H1 (cell line): ENCODE measurements around the gene H2AZ2. TPM values are rescaled to one million over a fixed set of nuclear protein-coding genes. Genes with fewer than 3 reads are reported as not detected.

Source experiments
- CTCF ChIA-PET: fragments of 300-600 bp; sonication (Branson Sonifier 250); formaldehyde crosslinking; loops from one replicate; lab custom pipeline; 2021; ENCODE audit not compliant: partially characterized antibody; lab: Charles Lee
- POLR2A ChIA-PET: fragments of 300-600 bp; sonication (Branson Sonifier 250); formaldehyde crosslinking; loops from one replicate; lab custom pipeline; 2021; ENCODE audit warnings: inconsistent platforms; ENCODE audit not compliant: partially characterized antibody; lab: Charles Lee
- DNase-seq, 2 experiments: peaks; one replicate each; pipeline versions ENCODE4 v3.0.0 to v3.0.0-alpha.2; 2010 to 2022; ENCODE audit warnings: low spot score in 2 of 2, low read depth in 1 of 2, mixed read lengths in 1 of 2
- FAIRE-seq: peaks from 2 replicates; lab custom pipeline; 2011; peaks lifted over from hg19 to GRCh38; lab: Jason Lieb, UNC
- H2AFZ ChIP-seq: 2 replicates; pipeline ENCODE4 v1.8.1; 2012; ENCODE audit warnings: low read length, inconsistent platforms
- H2AK5ac ChIP-seq: 2 replicates; pipeline ENCODE4 v1.6.1; 2013; ENCODE audit warnings: low read depth, low read length
- H2BK120ac ChIP-seq: replicated peaks from 2 replicates; pipeline ENCODE3; 2013; ENCODE audit warnings: low read depth, low read length, inconsistent platforms
- H2BK12ac ChIP-seq: 2 replicates; pipeline ENCODE4 v1.6.1; 2013; ENCODE audit warnings: low read depth, low read length
- H2BK15ac ChIP-seq: 2 replicates; pipeline ENCODE4 v1.6.1; 2013; ENCODE audit warnings: low read length
- H2BK20ac ChIP-seq: 2 replicates; pipeline ENCODE4 v1.6.1; 2013; ENCODE audit warnings: low read length
- H2BK5ac ChIP-seq: 2 replicates; pipeline ENCODE4 v1.6.1; 2013; ENCODE audit warnings: low read depth, low read length
- H3K14ac ChIP-seq: 2 replicates; pipeline ENCODE4 v1.6.1; 2013; ENCODE audit warnings: inconsistent platforms; ENCODE audit not compliant: insufficient read length
- H3K18ac ChIP-seq: 2 replicates; pipeline ENCODE4 v1.6.1; 2013; ENCODE audit warnings: low read length; ENCODE audit errors: extremely low read depth
- H3K23ac ChIP-seq: 2 replicates; pipeline ENCODE4 v1.6.1; 2013; ENCODE audit warnings: inconsistent platforms; ENCODE audit not compliant: insufficient read length
- H3K23me2 ChIP-seq: 2 replicates; pipeline ENCODE4 v1.6.1; 2013; ENCODE audit warnings: low read depth, low read length
- H3K27ac ChIP-seq: 2 replicates; pipeline ENCODE4 v1.6.1; 2011; ENCODE audit warnings: low read depth, low read length, inconsistent platforms
- H3K27me3 ChIP-seq, 4 experiments: replicated peaks in 1 of 4; 1 replicate in 1 of 4; 2 replicates in 3 of 4; pipeline versions ENCODE4 v1.6.1 to v1.8.1; 2011 to 2013; ENCODE audit warnings: low read length in 3 of 4, mild to moderate bottlenecking in 3 of 4, inconsistent platforms in 2 of 4, mixed read lengths in 2 of 4, moderate library complexity in 1 of 4; ENCODE audit not compliant: control insufficient read depth in 3 of 4, insufficient read depth in 3 of 4; ENCODE audit errors: extremely low read depth in 1 of 4
- H3K36me3 ChIP-seq, 4 experiments: 2 replicates each; pipeline versions ENCODE4 v1.6.1 to v1.8.1; 2011 to 2013; ENCODE audit warnings: mild to moderate bottlenecking in 4 of 4, low read length in 3 of 4, moderate library complexity in 2 of 4, control low read depth in 1 of 4, inconsistent platforms in 1 of 4; ENCODE audit not compliant: insufficient read depth in 4 of 4, control insufficient read depth in 2 of 4
- H3K4ac ChIP-seq: replicated peaks from 2 replicates; pipeline ENCODE3; 2013; ENCODE audit warnings: low read length, low read depth, mixed read lengths, inconsistent platforms; ENCODE audit not compliant: insufficient read length
- H3K4me1 ChIP-seq, 4 experiments: replicated peaks in 1 of 4; 1 replicate in 1 of 4; 2 replicates in 3 of 4; pipeline versions ENCODE4 v1.6.1 to v1.8.1; 2011 to 2013; ENCODE audit warnings: low read length in 3 of 4, inconsistent platforms in 2 of 4, mixed read lengths in 1 of 4; ENCODE audit not compliant: insufficient read depth in 4 of 4, control insufficient read depth in 3 of 4
- H3K4me2 ChIP-seq, 2 experiments: 2 replicates each; pipeline versions ENCODE4 v1.6.1 to v1.8.1; 2011 to 2013; ENCODE audit warnings: low read depth in 2 of 2, low read length in 2 of 2, control low read depth in 1 of 2, inconsistent platforms in 1 of 2, mild to moderate bottlenecking in 1 of 2; ENCODE audit not compliant: insufficient read depth in 1 of 2
- H3K4me3 ChIP-seq, 4 experiments: fragments of 200-600, 300-600 bp in 1 of 4; sonication (generic), shearing (Covaris generic), sonication (Bioruptor Twin) in 1 of 4; 2 replicates each; pipeline versions ENCODE4 v1.5.1 to v1.8.1; 2011 to 2016; ENCODE audit warnings: low read length in 4 of 4, low read depth in 3 of 4, control low read depth in 2 of 4, inconsistent platforms in 2 of 4, mild to moderate bottlenecking in 2 of 4, mixed read lengths in 1 of 4, moderate library complexity in 1 of 4; ENCODE audit not compliant: insufficient read depth in 2 of 4; ENCODE audit errors: extremely low read depth in 1 of 4
- H3K56ac ChIP-seq: replicated peaks from 2 replicates; pipeline ENCODE3; 2013; ENCODE audit warnings: low read depth, mild to moderate bottlenecking, mixed read lengths, low read length, inconsistent platforms; ENCODE audit not compliant: insufficient read length
- H3K79me1 ChIP-seq: 2 replicates; pipeline ENCODE4 v1.6.1; 2013; ENCODE audit warnings: low read depth, low read length, control low read depth
- H3K79me2 ChIP-seq, 2 experiments: 2 replicates each; pipeline versions ENCODE4 v1.6.1 to v1.8.1; 2012 to 2013; ENCODE audit warnings: low read length in 2 of 2, mild to moderate bottlenecking in 2 of 2, inconsistent platforms in 1 of 2; ENCODE audit not compliant: insufficient read depth in 2 of 2, control insufficient read depth in 1 of 2
- H3K9ac ChIP-seq, 4 experiments: replicated peaks in 1 of 4; 1 replicate in 1 of 4; 2 replicates in 3 of 4; pipeline versions ENCODE4 v1.6.1 to v1.8.1; 2011 to 2013; ENCODE audit warnings: low read depth in 3 of 4, low read length in 3 of 4, control low read depth in 2 of 4, mild to moderate bottlenecking in 2 of 4, moderate library complexity in 2 of 4, inconsistent platforms in 1 of 4; ENCODE audit errors: extremely low read depth in 1 of 4
- H3K9me3 ChIP-seq, 2 experiments: 2 replicates each; pipeline versions ENCODE4 v1.6.1 to v1.8.1; 2012 to 2013; ENCODE audit warnings: mild to moderate bottlenecking in 2 of 2, moderate library complexity in 2 of 2, control low read depth in 1 of 2, inconsistent platforms in 1 of 2, low read depth in 1 of 2, low read length in 1 of 2, mixed read lengths in 1 of 2; ENCODE audit not compliant: insufficient read depth in 2 of 2
- H4K20me1 ChIP-seq, 2 experiments: replicated peaks in 1 of 2; 2 replicates each; pipeline versions ENCODE3 to v1.8.1; 2011 to 2013; ENCODE audit warnings: inconsistent platforms in 2 of 2, low read length in 2 of 2, mild to moderate bottlenecking in 1 of 2; ENCODE audit not compliant: insufficient read depth in 2 of 2, control insufficient read depth in 1 of 2
- H4K5ac ChIP-seq: 2 replicates; pipeline ENCODE4 v1.6.1; 2013; ENCODE audit warnings: low read length, low read depth, mixed read lengths, inconsistent platforms; ENCODE audit not compliant: insufficient read length
- H4K8ac ChIP-seq: 2 replicates; pipeline ENCODE4 v1.8.0; 2013; ENCODE audit warnings: mild to moderate bottlenecking, moderate library complexity, low read length, inconsistent platforms; ENCODE audit not compliant: insufficient read depth; ENCODE audit errors: extremely low read depth
- H4K91ac ChIP-seq: replicated peaks from 2 replicates; pipeline ENCODE3; 2013; ENCODE audit warnings: low read length, mixed read lengths, inconsistent platforms; ENCODE audit not compliant: insufficient read length
- CREB1 ChIP-seq: IDR thresholded peaks from 2 replicates; pipeline ENCODE4 v1.6.1; 2012; ENCODE audit warnings: inconsistent platforms
- EP300 ChIP-seq, 2 experiments: IDR thresholded peaks; 1 replicate in 1 of 2; 2 replicates in 1 of 2; pipeline ENCODE4 v1.6.1; 2011 to 2012; ENCODE audit warnings: low read depth in 2 of 2, low read length in 2 of 2, mild to moderate bottlenecking in 2 of 2, borderline replicate concordance in 1 of 2, inconsistent platforms in 1 of 2, moderate library complexity in 1 of 2
- EZH2 ChIP-seq: fragments of 200-600 bp; sonication (generic); IDR thresholded peaks from 2 replicates; pipeline ENCODE4 v1.7.1; 2012; ENCODE audit warnings: low read depth, mild to moderate bottlenecking, moderate library complexity, low read length, inconsistent platforms; ENCODE audit not compliant: severe bottlenecking
- FOSL1 ChIP-seq: IDR thresholded peaks from 2 replicates; pipeline ENCODE4 v1.6.1; 2011; ENCODE audit warnings: mild to moderate bottlenecking, low read depth, low read length, moderate library complexity; ENCODE audit not compliant: insufficient read depth
- KDM4A ChIP-seq: IDR thresholded peaks from one replicate; pipeline ENCODE4 v1.7.1; 2012; ENCODE audit warnings: low read depth, mild to moderate bottlenecking, moderate library complexity, low read length, inconsistent platforms; ENCODE audit not compliant: severe bottlenecking
- KDM5A ChIP-seq: fragments of 200-600 bp; IDR thresholded peaks from 2 replicates; pipeline ENCODE4 v1.7.1; 2012; ENCODE audit warnings: mild to moderate bottlenecking, low read length, inconsistent platforms, mixed read lengths
- NRF1 ChIP-seq: IDR thresholded peaks from 2 replicates; pipeline ENCODE4 v1.6.1; 2011; ENCODE audit warnings: mild to moderate bottlenecking, low read depth, low read length, improper control_type of control experiment
- PHF8 ChIP-seq: fragments of 200-600 bp; sonication (generic); conservative IDR thresholded peaks from 2 replicates; pipeline ENCODE4 v1.7.1; 2012; ENCODE audit warnings: low read depth, mild to moderate bottlenecking, inconsistent platforms, low read length, moderate library complexity
- POLR2AphosphoS5 ChIP-seq: IDR thresholded peaks from 2 replicates; pipeline ENCODE4 v1.6.1; 2011; ENCODE audit warnings: low read depth, low read length
- POU5F1 ChIP-seq: IDR thresholded peaks from 2 replicates; pipeline ENCODE4 v1.6.1; 2011; ENCODE audit warnings: low read depth, mild to moderate bottlenecking, low read length, moderate library complexity
- RAD21 ChIP-seq, 2 experiments: IDR thresholded peaks in 1 of 2; conservative IDR thresholded peaks in 1 of 2; 2 replicates each; pipeline ENCODE4 v1.6.1; 2011; ENCODE audit warnings: low read depth in 2 of 2, low read length in 2 of 2, improper control_type of control experiment in 1 of 2, inconsistent platforms in 1 of 2, mild to moderate bottlenecking in 1 of 2, moderate library complexity in 1 of 2
- RNF2 ChIP-seq: fragments of 200-900, 300-1000 bp; sonication (generic); IDR thresholded peaks from 2 replicates; pipeline ENCODE4 v1.7.1; 2016; ENCODE audit warnings: borderline replicate concordance, low read depth, mild to moderate bottlenecking, antibody characterized with exemption, low read length; ENCODE audit not compliant: poor library complexity, severe bottlenecking; ENCODE audit errors: missing control alignments
- SIN3A ChIP-seq, 2 experiments: IDR thresholded peaks in 1 of 2; conservative IDR thresholded peaks in 1 of 2; 2 replicates each; pipeline ENCODE4 v1.6.1; 2011 to 2012; ENCODE audit warnings: low read length in 2 of 2, improper control_type of control experiment in 1 of 2, low read depth in 1 of 2, mild to moderate bottlenecking in 1 of 2
- WGBS, 2 experiments: shearing (Covaris generic) in 1 of 2; methylation state at CpG; one replicate each; pipeline versions ENCODE4 v1.1.6 to v1.1.7; 2013 to 2015; ENCODE audit warnings: low lambda C conversion rate in 2 of 2, mixed read lengths in 2 of 2, inconsistent platforms in 1 of 2, low coverage in 1 of 2, missing lambda C conversion rate in 1 of 2; ENCODE audit not compliant: insufficient replicate concordance in 2 of 2, insufficient coverage in 1 of 2, insufficient read length in 1 of 2; ENCODE audit errors: extremely low coverage in 1 of 2, missing lambda C conversion rate in 1 of 2; 5-methylcytosine and 5-hydroxymethylcytosine counted together
- polyA plus RNA-seq, 7 experiments: library from polyadenylated mRNA; depleted of rRNA in 3 of 7; stranded (reverse) in 5 of 7; unstranded in 2 of 7; fragments of >200 nt in 5 of 7; fragments of 200-250 nt in 2 of 7; gene quantifications; 1 replicate in 5 of 7; 2 replicates in 1 of 7; 4 replicates in 1 of 7; pipeline versions ENCODE4 v1.2.1 to v1.2.3, GENCODE V29; 2011 to 2013; ENCODE audit warnings: missing spikeins in 2 of 7, mixed read lengths in 2 of 7
- total RNA-seq: library from RNA; stranded (reverse); fragmentation: NEBNext Ultra II Directional; extraction: Animal tissue kit (Norgen Biotek cat#: 25700); gene quantifications from 2 replicates; pipeline ENCODE4 v1.2.1, GENCODE V29; 2021

Gene H2AZ2
- total and polyA plus RNA-seq, 2 of the 8 experiments (the other 6 are each of a cell fraction or from before 2014, with no cell fraction given): 168 to 187 TPM

- Histone ChIP-seq H4K20me1 (no peaks in the 10 kb centered on the region), H2BK20ac (no peak overlapping the region), H2AFZ (no peak overlapping the region), H4K91ac (no peak overlapping the region), H3K4me2 (no peak overlapping the region), H3K56ac (no peak overlapping the region), H3K36me3 (no peaks in the 10 kb centered on the region), H2BK120ac (no peak overlapping the region), H4K8ac (no peak overlapping the region), H3K27ac (no peak overlapping the region), H3K18ac (no peak overlapping the region), H4K5ac (no peak overlapping the region), H3K4me3 (no peak overlapping the region), H2BK5ac (no peak overlapping the region), H3K23me2 (no peaks in the 10 kb centered on the region; the same call in 1 of the 2 replicates), H2BK12ac (no peak overlapping the region), H2BK15ac (no peak overlapping the region), H2AK5ac (no peak overlapping the region), H3K79me2 (no peaks in the 10 kb centered on the region; a peak in 1 of 4 replicates), H3K4ac (no peak overlapping the region), H3K9ac (no peak overlapping the region), H3K14ac (no peak overlapping the region), H3K79me1 (no peaks in the 10 kb centered on the region), H3K4me1 (no peaks in the 10 kb centered on the region; a peak in 1 of 7 replicates), H3K9me3 (no peaks in the 10 kb centered on the region), H3K23ac (no peak overlapping the region), H3K27me3 (no peaks in the 10 kb centered on the region)
- ChIA-PET CTCF (interaction anchor here (0.7 to 1.2 kb wide), 2 partner anchors 69 to 262 kb away, joined by 4 to 5 read pairs; no protein-coding TSS in a partner anchor), POLR2A (interaction anchor here (1.4 to 1.8 kb wide), 3 partner anchors 48 to 129 kb away, joined by 3 to 7 read pairs (median 4); no protein-coding TSS in a partner anchor)
- 82% methylated on average over 3 of the region's 3 CpGs; no CpG with 5 or more reads in 1 of the 2 experiments for WGBS, 2 experiments
- DNase-seq: no peak
- no peak for FAIRE-seq
- TF ChIP-seq SIN3A (conservative IDR thresholded peaks at IDR 0.05 in 1 of 2, IDR thresholded peaks at IDR 0.05 in 1 of 2; ENCODE audit: low read depth in 1 of 2, low read length in 2 of 2) (no peak), KDM5A (no peak), POU5F1 (no peak), PHF8 (no peak), CREB1 (no peak), NRF1 (no peak), RNF2 (no peak), KDM4A (no peak), EZH2 (no peak), EP300 (IDR thresholded peaks at IDR 0.05; ENCODE audit: borderline replicate concordance in 1 of 2, low read depth in 2 of 2, low read length in 2 of 2) (no peak), RAD21 (IDR thresholded peaks at IDR 0.05 in 1 of 2, conservative IDR thresholded peaks at IDR 0.05 in 1 of 2; ENCODE audit: low read depth in 2 of 2, low read length in 2 of 2) (no peak), POLR2AphosphoS5 (no peak), FOSL1 (no peak)
Measured at GRCh38 chr7:44852590-44852989, 4.7 kb upstream of the H2AZ2 start.
